ENCODE measurements around the gene GNRHR.
A peak's percentile ranks its signal among the peaks of the same experiment; 100 is the strongest.

Gene GNRHR

DNA sequence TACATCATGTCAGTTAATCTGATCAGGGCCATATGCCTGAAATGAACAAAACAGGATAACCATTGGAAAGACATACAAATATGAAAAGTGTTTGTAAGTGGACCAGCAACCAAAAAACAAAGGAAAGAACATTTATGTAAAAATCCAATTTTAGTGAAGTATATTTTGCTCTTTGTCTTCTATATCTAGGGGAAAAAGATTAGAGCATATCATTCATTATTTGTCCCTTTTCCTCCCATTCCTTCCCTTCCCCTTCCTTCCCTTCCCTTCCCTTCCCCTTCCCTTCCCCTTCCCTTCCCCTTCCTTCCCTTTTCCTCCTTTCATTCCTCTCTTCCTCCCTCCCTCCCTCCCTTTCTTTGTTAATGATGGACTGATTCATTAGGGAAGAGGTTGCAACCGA is 1.8 kb upstream of the GNRHR start:
- Histone ChIP-seq H3K4me1 (no peaks in the 10 kb centered on the region), H3K4me3 (ENCODE audit: low read depth, low read length) (no peak overlapping the region), H3K9me3 (no peaks in the 10 kb centered on the region), H3K36me3 (no peaks in the 10 kb centered on the region), H3K27me3 (no peaks in the 10 kb centered on the region)
- DNase-seq: no peak
- TF ChIP-seq, protein P1, sequence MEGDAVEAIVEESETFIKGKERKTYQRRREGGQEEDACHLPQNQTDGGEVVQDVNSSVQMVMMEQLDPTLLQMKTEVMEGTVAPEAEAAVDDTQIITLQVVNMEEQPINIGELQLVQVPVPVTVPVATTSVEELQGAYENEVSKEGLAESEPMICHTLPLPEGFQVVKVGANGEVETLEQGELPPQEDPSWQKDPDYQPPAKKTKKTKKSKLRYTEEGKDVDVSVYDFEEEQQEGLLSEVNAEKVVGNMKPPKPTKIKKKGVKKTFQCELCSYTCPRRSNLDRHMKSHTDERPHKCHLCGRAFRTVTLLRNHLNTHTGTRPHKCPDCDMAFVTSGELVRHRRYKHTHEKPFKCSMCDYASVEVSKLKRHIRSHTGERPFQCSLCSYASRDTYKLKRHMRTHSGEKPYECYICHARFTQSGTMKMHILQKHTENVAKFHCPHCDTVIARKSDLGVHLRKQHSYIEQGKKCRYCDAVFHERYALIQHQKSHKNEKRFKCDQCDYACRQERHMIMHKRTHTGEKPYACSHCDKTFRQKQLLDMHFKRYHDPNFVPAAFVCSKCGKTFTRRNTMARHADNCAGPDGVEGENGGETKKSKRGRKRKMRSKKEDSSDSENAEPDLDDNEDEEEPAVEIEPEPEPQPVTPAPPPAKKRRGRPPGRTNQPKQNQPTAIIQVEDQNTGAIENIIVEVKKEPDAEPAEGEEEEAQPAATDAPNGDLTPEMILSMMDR (IDR thresholded peaks at IDR 0.05; ENCODE audit: low read depth, low read length): no peak

DNA sequence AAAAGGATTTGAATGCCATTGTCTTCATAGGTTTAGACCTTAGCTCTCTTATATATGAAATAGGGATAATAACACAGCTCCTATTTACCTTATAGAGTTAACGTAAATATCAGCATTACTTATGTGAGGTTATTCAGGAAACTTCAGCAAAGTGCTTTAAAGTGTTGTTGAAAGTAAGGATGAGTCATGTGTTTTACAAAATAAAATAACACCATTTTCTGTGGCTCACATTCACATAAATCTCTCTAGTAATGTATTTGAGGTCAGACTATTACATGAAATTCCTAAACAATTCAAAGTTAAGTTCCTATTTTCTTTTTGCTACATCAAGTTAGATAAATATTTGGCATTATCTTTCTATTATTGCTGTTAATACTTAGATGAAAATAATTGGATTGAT is 2.9 kb downstream of the GNRHR start:
- H3K4me3 ChIP-seq (ENCODE audit: low read depth, low read length): no peak overlapping the region
- no peaks in the 10 kb centered on the region for H3K36me3 ChIP-seq
- no peaks in the 10 kb centered on the region for H3K4me1 ChIP-seq
- TF ChIP-seq, protein P1 (IDR thresholded peaks at IDR 0.05; ENCODE audit: low read depth, low read length): no peak
- H3K9me3 ChIP-seq: no peaks in the 10 kb centered on the region
- no peaks in the 10 kb centered on the region for H3K27me3 ChIP-seq
- no peak for DNase-seq

DNA sequence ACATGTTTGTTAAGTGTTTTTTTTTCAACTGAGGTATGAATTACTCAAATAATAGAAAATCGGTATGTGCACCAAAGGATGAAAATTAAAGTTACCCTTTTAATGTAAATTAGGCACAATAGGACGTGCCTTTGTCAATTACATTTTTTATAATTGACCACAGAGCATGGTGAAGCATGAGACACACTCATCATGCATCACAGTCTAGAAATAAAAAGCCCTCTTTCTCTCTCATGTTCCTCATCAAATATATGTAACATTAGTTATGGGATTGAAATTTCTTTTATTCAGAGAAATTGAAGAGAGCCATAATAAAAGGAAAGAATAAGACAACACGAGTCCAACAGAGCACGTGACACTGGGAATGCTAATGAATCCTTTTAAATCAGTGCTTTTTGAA is 3.5 kb downstream of the GNRHR start:
- no peak for DNase-seq
- Histone ChIP-seq H3K36me3 (no peaks in the 10 kb centered on the region), H3K4me1 (no peaks in the 10 kb centered on the region), H3K4me3 (ENCODE audit: low read depth, low read length) (no peak overlapping the region), H3K27me3 (no peaks in the 10 kb centered on the region), H3K9me3 (no peaks in the 10 kb centered on the region)
- TF ChIP-seq, protein P1 (IDR thresholded peaks at IDR 0.05; ENCODE audit: low read depth, low read length): no peak

DNA sequence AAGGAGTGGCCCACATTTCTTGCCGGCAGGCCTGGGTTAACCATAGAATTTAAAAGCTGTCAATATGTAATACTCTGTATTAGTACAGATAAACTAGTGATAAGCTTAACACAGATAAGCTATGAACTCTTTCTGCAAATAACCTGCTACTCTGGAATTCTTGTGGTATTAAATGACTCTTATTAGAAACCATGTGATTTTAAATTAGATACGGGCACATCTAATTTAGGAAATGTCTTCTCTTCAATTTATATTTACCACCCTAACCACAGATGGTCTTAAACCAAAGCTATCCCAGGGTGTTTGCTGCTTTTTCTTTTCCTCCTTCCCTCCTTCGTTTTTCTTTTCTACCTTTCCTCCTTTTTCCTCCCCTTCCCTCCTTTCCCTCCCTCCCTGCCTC is 4.9 kb downstream of the GNRHR start:
- H3K4me1 ChIP-seq: no peaks in the 10 kb centered on the region
- no peaks in the 10 kb centered on the region for H3K36me3 ChIP-seq
- H3K9me3 ChIP-seq: no peaks in the 10 kb centered on the region
- no peak overlapping the region for H3K4me3 ChIP-seq (ENCODE audit: low read depth, low read length)
- no peaks in the 10 kb centered on the region for H3K27me3 ChIP-seq
- TF ChIP-seq, protein P1 (IDR thresholded peaks at IDR 0.05; ENCODE audit: low read depth, low read length): no peak
- no peak for DNase-seq

DNA sequence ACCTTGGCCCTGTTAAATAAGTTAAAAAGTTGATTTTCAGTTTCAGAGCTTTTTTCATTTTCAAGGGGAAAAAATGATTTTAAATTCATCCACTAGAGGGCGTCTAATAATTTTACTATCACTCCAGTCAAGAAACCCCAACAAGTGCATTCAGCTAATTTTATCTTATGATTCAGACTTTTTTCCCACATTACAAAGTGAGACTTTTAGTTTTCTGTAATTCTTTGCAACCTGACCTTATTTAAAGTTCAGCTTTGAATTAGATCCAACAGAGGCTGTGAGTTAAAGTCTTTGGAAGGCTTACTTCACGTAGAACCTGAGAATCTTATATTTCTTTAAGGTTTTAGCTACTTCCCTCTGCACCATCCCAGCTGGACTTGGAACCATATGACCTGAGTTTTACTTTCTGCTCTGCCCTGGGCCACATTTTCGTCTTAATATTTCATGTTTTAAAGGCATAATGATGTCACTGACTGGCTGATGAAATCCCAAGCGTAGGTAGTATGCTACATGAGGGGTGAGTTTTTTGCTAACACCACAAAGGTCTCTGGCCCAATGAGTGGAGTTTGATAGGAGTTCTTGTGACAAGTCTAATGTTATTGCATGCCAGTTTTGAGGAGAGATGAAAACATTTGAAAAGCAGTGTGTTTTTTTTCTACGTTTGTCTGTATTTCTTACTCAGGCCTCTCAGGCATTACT is 7.2 kb downstream of the GNRHR start:
- no peaks in the 10 kb centered on the region for H3K36me3 ChIP-seq
- H3K4me1 ChIP-seq: no peaks in the 10 kb centered on the region
- H3K27me3 ChIP-seq: no peaks in the 10 kb centered on the region
- H3K4me3 ChIP-seq (ENCODE audit: low read depth, low read length): no peak overlapping the region
- no peak for DNase-seq
- no peaks in the 10 kb centered on the region for H3K9me3 ChIP-seq
- TF ChIP-seq, protein P1 (IDR thresholded peaks at IDR 0.05; ENCODE audit: low read depth, low read length): peak; percentile 46

DNA sequence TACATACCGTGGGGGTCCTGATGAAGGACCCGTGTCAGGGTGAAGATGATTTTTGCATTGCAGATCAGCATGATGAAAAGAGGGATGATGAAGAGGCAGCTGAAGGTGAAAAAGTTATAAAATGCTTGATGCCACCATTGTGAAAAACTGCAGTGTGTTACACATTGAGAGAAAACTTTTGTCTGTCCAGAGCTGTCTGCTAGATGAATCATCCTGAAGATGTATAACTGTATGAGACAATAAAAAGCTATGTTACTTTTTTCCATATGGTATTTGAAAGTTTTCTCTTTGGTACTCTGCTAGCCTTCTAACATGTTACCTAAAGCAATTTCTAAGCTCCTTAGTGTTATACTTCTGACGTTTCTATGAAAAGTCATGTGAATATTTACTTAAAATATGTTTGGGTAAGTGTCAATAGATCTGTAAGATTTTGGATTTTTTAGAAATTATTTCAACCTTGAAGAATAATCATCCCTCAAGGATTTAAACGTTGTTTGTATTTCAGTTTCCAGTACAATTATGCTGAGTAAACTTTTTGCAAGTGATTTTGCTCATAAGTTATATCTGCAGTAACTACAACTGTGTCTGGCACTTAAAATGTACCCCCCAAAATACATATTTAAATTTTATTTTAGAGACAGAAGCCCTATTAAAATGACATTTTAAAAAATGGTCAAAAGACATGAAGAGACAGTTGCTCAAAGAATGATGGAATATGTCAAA is 9.5 kb downstream of the GNRHR start:
- Histone ChIP-seq H3K4me3 (ENCODE audit: low read depth, low read length) (no peak overlapping the region), H3K4me1 (no peaks in the 10 kb centered on the region), H3K36me3 (no peaks in the 10 kb centered on the region), H3K27me3 (no peaks in the 10 kb centered on the region), H3K9me3 (no peaks in the 10 kb centered on the region)
- DNase-seq: no peak
- TF ChIP-seq, protein P1 (IDR thresholded peaks at IDR 0.05; ENCODE audit: low read depth, low read length): no peak
